ENCODE results near the gene SCN2B. TPM values are rescaled to one million over a fixed set of nuclear protein-coding genes. Genes with fewer than 3 reads are reported as not detected.
A peak's percentile ranks its signal among the peaks of the same experiment; 100 is the strongest.

Gene SCN2B
- total and polyA plus RNA-seq, 2 of the 13 experiments (the other 11 are each of a cell fraction or from before 2014, with no cell fraction given), result 0.01 to 0.02 TPM

- peak; percentile 69 for TF ChIP-seq ZNF687 (CRISPR knock-in tag; IDR thresholded peaks at IDR 0.05)
- no peak for TF ChIP-seq BCL3 (CRISPR knock-in tag; IDR thresholded peaks at IDR 0.05)
- no peak for TF ChIP-seq RARG (CRISPR knock-in tag; IDR thresholded peaks at IDR 0.05; ENCODE audit: low read depth)
- no peak for TF ChIP-seq RFX1 (IDR thresholded peaks at IDR 0.05)
- TF ChIP-seq POLR2G (IDR thresholded peaks at IDR 0.05; ENCODE audit: low read depth, low read length), result peak; percentile 72
- TF ChIP-seq HNF1A (IDR thresholded peaks at IDR 0.05; ENCODE audit: low read depth), result peak; percentile 98
- peak; percentile 100 for TF ChIP-seq HNF1A (CRISPR knock-in tag; IDR thresholded peaks at IDR 0.05; ENCODE audit: borderline replicate concordance)
- peak; percentile 34; the same call in 1 of the 2 replicates for TF ChIP-seq ELF1 (CRISPR knock-in tag; IDR thresholded peaks at IDR 0.05)
- no peak for TF ChIP-seq SIN3B (IDR thresholded peaks at IDR 0.05; ENCODE audit: low read length)
- TF ChIP-seq SMAD9 (CRISPR knock-in tag; IDR thresholded peaks at IDR 0.05), result no peak
- 0 out of 2 replicates have a peak, but pooled peaks have one; percentile 30 for TF ChIP-seq TRIM24 (CRISPR knock-in tag; IDR thresholded peaks at IDR 0.05)
- 0 out of 2 replicates have a peak, but pooled peaks have one; percentile 13 for TF ChIP-seq NAIF1 (CRISPR knock-in tag; IDR thresholded peaks at IDR 0.05; ENCODE audit: borderline replicate concordance)
These were observed 18.6 kb upstream of the SCN2B start (continued) for GRCh38 chr11:118194835-118195627.
